Peyer's patch (tissue), 4 donors: ENCODE measurements around the gene SP6. TPM values are rescaled to one million over a fixed set of nuclear protein-coding genes. Genes with fewer than 3 reads are reported as not detected.

Source experiments
- DNase-seq, 3 donors: peaks; one replicate each; pipeline ENCODE4 v3.0.0-alpha.2; 2017 to 2019
- H3K27ac ChIP-seq, 4 donors: fragments of 200-600 bp; sonication (generic); one replicate each; pipeline ENCODE4 v1.5.1; 2016 to 2019
- H3K27me3 ChIP-seq, 2 donors: fragments of 200-600 bp; sonication (generic); one replicate each; pipeline ENCODE4 v1.5.1; 2019
- H3K36me3 ChIP-seq, 3 donors: fragments of 200-600 bp; sonication (generic); one replicate each; pipeline ENCODE4 v1.5.1; 2016 to 2019
- H3K4me1 ChIP-seq, 4 donors: fragments of 200-600 bp; sonication (generic); one replicate each; pipeline ENCODE4 v1.5.1; 2016 to 2019
- H3K4me3 ChIP-seq, 4 donors: fragments of 200-600 bp; sonication (generic); 1 replicate in 3 of 4; 2 replicates in 1 of 4; pipeline ENCODE4 v1.5.1; 2016 to 2019; ENCODE audit warnings: mild to moderate bottlenecking in 1 of 4
- H3K9me3 ChIP-seq, 4 donors: fragments of 200-600 bp; sonication (generic); one replicate each; pipeline ENCODE4 v1.5.1; 2016 to 2019; ENCODE audit warnings: mild to moderate bottlenecking in 1 of 4
- POLR2A ChIP-seq, 2 donors: fragments of 450-650 bp; IDR thresholded peaks; one replicate each; pipeline ENCODE4 v1.5.1; 2017; ENCODE audit warnings: antibody characterized with exemption in 2 of 2, mild to moderate bottlenecking in 2 of 2, moderate library complexity in 2 of 2
- total RNA-seq, 4 donors: library from RNA; depleted of rRNA; stranded (reverse); fragments of >200 nt; gene quantifications; one replicate each; pipeline ENCODE4 v1.1.0, GENCODE V29; 2016
- TF ChIP-seq, protein P1 (sequence below), 6 experiments: fragments of 450-650 bp in 4 of 6; fragments of 200-600 bp in 2 of 6; sonication (generic) in 1 of 6; IDR thresholded peaks; one replicate each; pipeline ENCODE4 v1.5.1; 2017 to 2019; ENCODE audit warnings: antibody characterized with exemption in 6 of 6, mild to moderate bottlenecking in 3 of 6, moderate library complexity in 1 of 6

SP6 gene
- total RNA-seq, 4 donors from 2014 or later = 3.3 to 27.0 (median 16.6) TPM

DNA sequence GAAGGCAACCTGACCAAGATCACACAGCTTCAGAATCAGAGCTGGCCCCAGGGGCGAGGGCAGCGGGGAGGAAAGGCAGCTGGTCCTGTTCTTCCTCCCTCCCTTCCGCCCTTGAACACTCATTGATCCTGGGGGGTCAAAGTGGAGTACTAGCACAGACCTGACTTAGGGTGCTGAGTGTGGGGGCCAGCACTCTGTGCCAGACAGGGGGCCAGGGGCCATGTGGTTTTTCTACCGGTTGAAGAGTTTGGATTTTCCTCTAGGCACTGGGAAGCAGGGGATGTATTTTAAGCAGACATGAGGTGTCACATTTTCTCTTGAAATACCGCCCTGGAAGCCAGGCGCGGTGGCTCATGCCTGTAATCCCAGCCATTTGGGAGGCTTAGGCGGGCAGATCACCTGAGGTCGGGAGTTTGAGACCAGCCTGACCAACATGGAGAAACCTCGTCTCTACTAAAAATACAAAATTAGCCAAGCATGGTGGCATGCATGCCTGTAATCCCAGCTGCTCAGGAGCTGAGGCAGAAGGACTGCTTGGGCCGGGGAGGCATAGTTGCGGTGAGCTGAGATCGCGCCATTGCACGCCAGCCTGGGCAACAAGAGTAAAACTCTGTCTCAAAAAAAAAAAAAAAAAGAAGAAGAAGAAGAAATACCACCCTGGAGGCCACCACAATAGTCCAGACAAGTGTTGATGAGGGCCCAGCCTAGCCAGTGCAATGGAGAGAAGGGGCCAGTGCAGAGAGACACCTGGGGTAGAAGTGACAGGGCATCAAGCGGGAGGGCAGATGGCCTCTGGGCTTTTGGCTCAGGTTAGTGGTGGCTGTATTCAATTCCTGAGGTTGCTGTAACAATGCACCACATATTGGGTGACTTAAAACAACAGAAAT is 44.7 kb downstream of the SP6 start:
- no peaks in the 10 kb centered on the region for H3K9me3 ChIP-seq
- no peak overlapping the region for H3K4me3 ChIP-seq
- DNase-seq = peak in 1 of 3 donors; percentile 28
- H3K27ac ChIP-seq = no peak overlapping the region
- TF ChIP-seq POLR2A (IDR thresholded peaks at IDR 0.05) = no peak
- TF ChIP-seq, protein P1, sequence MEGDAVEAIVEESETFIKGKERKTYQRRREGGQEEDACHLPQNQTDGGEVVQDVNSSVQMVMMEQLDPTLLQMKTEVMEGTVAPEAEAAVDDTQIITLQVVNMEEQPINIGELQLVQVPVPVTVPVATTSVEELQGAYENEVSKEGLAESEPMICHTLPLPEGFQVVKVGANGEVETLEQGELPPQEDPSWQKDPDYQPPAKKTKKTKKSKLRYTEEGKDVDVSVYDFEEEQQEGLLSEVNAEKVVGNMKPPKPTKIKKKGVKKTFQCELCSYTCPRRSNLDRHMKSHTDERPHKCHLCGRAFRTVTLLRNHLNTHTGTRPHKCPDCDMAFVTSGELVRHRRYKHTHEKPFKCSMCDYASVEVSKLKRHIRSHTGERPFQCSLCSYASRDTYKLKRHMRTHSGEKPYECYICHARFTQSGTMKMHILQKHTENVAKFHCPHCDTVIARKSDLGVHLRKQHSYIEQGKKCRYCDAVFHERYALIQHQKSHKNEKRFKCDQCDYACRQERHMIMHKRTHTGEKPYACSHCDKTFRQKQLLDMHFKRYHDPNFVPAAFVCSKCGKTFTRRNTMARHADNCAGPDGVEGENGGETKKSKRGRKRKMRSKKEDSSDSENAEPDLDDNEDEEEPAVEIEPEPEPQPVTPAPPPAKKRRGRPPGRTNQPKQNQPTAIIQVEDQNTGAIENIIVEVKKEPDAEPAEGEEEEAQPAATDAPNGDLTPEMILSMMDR (IDR thresholded peaks at IDR 0.05) = no peak
- no peaks in the 10 kb centered on the region for H3K27me3 ChIP-seq
- H3K36me3 ChIP-seq = peaks cover 0 to 40% (median 0%) of the 10 kb centered on the region in 3 donors
- peaks cover 0 to 20% (median under 1%) of the 10 kb centered on the region in 4 donors for H3K4me1 ChIP-seq

DNA sequence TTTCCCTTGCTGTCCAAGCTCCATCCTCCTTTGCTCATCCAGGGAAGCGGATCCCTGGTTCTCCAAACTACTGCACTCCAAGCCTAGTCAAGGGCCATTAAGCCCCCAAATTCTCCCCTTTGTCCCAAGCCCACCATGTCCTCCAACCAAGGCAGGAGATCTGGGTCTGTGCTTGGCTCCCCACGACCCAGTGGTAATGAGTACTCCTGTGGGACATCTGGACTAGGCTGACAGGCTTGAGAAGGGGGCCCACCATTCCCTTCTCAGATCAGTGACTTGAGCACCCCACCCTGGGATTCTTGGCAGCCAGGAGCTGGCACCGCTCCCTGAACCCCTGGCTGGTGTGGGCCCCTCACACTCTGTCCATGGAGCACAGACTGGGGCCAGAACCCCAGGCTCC is 46.5 kb downstream of the SP6 start:
- TF ChIP-seq POLR2A (IDR thresholded peaks at IDR 0.05) = no peak
- TF ChIP-seq, protein P1 (IDR thresholded peaks at IDR 0.05) = no peak
- DNase-seq = peak in 1 of 3 donors; percentile 38
- Histone ChIP-seq H3K9me3 (no peaks in the 10 kb centered on the region), H3K4me1 (peaks cover 0 to 2% (median 0%) of the 10 kb centered on the region in 4 donors), H3K27ac (no peak overlapping the region), H3K36me3 (peaks cover 0 to 30% (median 0%) of the 10 kb centered on the region in 3 donors), H3K27me3 (no peaks in the 10 kb centered on the region), H3K4me3 (no peak overlapping the region)

DNA sequence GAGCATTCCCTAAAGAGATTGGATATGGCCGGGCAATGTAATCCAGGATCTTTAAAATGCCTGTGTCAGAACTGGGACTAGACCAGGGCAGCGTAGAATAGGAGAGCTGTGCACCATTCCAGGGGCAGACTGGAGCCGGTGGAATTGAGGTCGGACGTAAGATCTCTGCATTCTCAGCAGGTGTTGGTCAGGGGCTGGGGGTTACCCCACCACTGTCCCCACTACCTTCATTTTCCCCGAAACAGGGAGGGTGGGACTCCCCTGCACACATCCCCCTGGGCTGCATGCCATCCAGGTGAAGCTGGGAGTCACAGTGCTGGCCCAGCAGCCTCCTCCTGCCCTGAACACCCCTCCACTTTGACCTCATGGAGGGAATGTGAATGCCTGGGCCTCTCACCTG is 47.2 kb downstream of the SP6 start:
- DNase-seq = peak in 1 of 3 donors; percentile 19
- no peak overlapping the region for H3K4me3 ChIP-seq
- H3K9me3 ChIP-seq = no peaks in the 10 kb centered on the region
- H3K36me3 ChIP-seq = peaks cover 0 to 22% (median 0%) of the 10 kb centered on the region in 3 donors
- H3K27ac ChIP-seq = no peak overlapping the region
- no peaks in the 10 kb centered on the region for H3K4me1 ChIP-seq
- no peaks in the 10 kb centered on the region for H3K27me3 ChIP-seq
- TF ChIP-seq, protein P1 (IDR thresholded peaks at IDR 0.05) = no peak
- no peak for TF ChIP-seq POLR2A (IDR thresholded peaks at IDR 0.05)

GRCh38 chr17:47803201-47803600 is 47.8 kb downstream of the SP6 start:
- H3K27ac ChIP-seq = no peak overlapping the region
- no peak for TF ChIP-seq POLR2A (IDR thresholded peaks at IDR 0.05)
- TF ChIP-seq, protein P1 (IDR thresholded peaks at IDR 0.05) = no peak
- peaks cover 0 to 17% (median 0%) of the 10 kb centered on the region in 3 donors for H3K36me3 ChIP-seq
- H3K27me3 ChIP-seq = no peaks in the 10 kb centered on the region
- no peaks in the 10 kb centered on the region for H3K9me3 ChIP-seq
- H3K4me3 ChIP-seq = no peak overlapping the region
- DNase-seq = peak in 1 of 3 donors; percentile 28
- H3K4me1 ChIP-seq = no peaks in the 10 kb centered on the region

- H3K4me1 ChIP-seq = no peaks in the 10 kb centered on the region
- no peaks in the 10 kb centered on the region for H3K27me3 ChIP-seq
- peak; percentile 50 to 74 (median 67) for DNase-seq
- TF ChIP-seq POLR2A (IDR thresholded peaks at IDR 0.05) = no peak
- TF ChIP-seq, protein P1 (IDR thresholded peaks at IDR 0.05) = peak; percentile 8 to 67 (median 58)
- peaks cover 0 to 10% (median 0%) of the 10 kb centered on the region in 3 donors for H3K36me3 ChIP-seq
- no peak overlapping the region for H3K4me3 ChIP-seq
- no peak overlapping the region for H3K27ac ChIP-seq
- H3K9me3 ChIP-seq = no peaks in the 10 kb centered on the region
These were observed 48.5 kb downstream of the SP6 start for GRCh38 chr17:47802341-47803022.
